GM06990 (cell line): Measurements from ENCODE around the gene ITPRID2.

ENCODE experiments used
- DNase-seq: peaks from one replicate; pipeline ENCODE4 v3.0.0-alpha.2; 2011; ENCODE audit not compliant: insufficient read length; ENCODE audit errors: extremely low read depth
- H3K27me3 ChIP-seq: replicated peaks from 2 replicates; pipeline ENCODE4 v1.6.0; 2011; ENCODE audit warnings: low read length; ENCODE audit not compliant: control insufficient read depth, insufficient read depth
- H3K36me3 ChIP-seq: 2 replicates; pipeline ENCODE4 v1.5.1; 2011; ENCODE audit warnings: low read length; ENCODE audit not compliant: control insufficient read depth, insufficient read depth
- H3K4me3 ChIP-seq: replicated peaks from 2 replicates; pipeline ENCODE4 v1.5.1; 2011; ENCODE audit warnings: low read depth, mild to moderate bottlenecking, control low read depth, low read length
- CTCF ChIP-seq: IDR thresholded peaks from 2 replicates; pipeline ENCODE4 v1.5.1; 2011; ENCODE audit warnings: low read length, control low read depth, mild to moderate bottlenecking, inconsistent platforms; ENCODE audit not compliant: insufficient read depth, poor library complexity, severe bottlenecking

Gene ITPRID2

GRCh38 chr2:181907057-181907456, 15.5 kb downstream of the ITPRID2 start:
- Histone ChIP-seq H3K27me3 (no peaks in the 10 kb centered on the region), H3K36me3 (no peaks in the 10 kb centered on the region; the same call in none of the 2 replicates), H3K4me3 (no peak overlapping the region)
- no peak for DNase-seq
- TF ChIP-seq CTCF: no peak

DNA sequence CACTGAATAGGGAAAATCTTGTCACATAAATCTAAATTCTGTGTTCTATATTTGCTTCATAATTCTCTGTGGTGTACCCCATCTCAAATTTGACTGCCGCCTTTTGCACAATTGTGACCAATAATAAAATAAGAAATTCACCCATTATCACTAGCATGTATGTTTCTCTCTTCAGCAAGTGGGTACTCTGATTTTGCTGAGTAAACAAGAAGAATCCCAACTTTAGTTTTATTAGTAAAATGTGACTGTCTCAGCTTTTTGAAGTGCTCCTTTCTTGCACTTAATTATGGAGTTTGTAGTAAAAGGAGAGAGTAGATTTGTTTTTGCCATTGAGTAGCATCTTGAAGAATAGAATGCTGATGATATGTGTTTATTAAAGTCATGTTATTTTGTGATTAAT, 16.1 kb downstream of the ITPRID2 start:
- no peak for TF ChIP-seq CTCF
- Histone ChIP-seq H3K27me3 (no peaks in the 10 kb centered on the region), H3K4me3 (no peak overlapping the region), H3K36me3 (no peaks in the 10 kb centered on the region; the same call in none of the 2 replicates)
- DNase-seq: no peak

- H3K36me3 ChIP-seq: peaks cover under 1% of the 10 kb centered on the region; the same call in 1 of the 2 replicates
- TF ChIP-seq CTCF: no peak
- no peak for DNase-seq
- H3K27me3 ChIP-seq: no peaks in the 10 kb centered on the region
- no peak overlapping the region for H3K4me3 ChIP-seq
Measured at GRCh38 chr2:181910028-181910831, 18.7 kb downstream of the ITPRID2 start.

GRCh38 chr2:181911830-181912229, 20.3 kb downstream of the ITPRID2 start:
- H3K4me3 ChIP-seq: no peak overlapping the region
- peaks cover 12% of the 10 kb centered on the region for H3K36me3 ChIP-seq
- no peak for DNase-seq
- no peaks in the 10 kb centered on the region for H3K27me3 ChIP-seq
- TF ChIP-seq CTCF: no peak

GRCh38 chr2:181915102-181915501, 23.6 kb downstream of the ITPRID2 start:
- no peak for TF ChIP-seq CTCF
- Histone ChIP-seq H3K27me3 (no peaks in the 10 kb centered on the region), H3K4me3 (no peak overlapping the region), H3K36me3 (peaks cover 14% of the 10 kb centered on the region)
- no peak for DNase-seq
